ENCODE measurements around the gene SEMA5B.

DNA sequence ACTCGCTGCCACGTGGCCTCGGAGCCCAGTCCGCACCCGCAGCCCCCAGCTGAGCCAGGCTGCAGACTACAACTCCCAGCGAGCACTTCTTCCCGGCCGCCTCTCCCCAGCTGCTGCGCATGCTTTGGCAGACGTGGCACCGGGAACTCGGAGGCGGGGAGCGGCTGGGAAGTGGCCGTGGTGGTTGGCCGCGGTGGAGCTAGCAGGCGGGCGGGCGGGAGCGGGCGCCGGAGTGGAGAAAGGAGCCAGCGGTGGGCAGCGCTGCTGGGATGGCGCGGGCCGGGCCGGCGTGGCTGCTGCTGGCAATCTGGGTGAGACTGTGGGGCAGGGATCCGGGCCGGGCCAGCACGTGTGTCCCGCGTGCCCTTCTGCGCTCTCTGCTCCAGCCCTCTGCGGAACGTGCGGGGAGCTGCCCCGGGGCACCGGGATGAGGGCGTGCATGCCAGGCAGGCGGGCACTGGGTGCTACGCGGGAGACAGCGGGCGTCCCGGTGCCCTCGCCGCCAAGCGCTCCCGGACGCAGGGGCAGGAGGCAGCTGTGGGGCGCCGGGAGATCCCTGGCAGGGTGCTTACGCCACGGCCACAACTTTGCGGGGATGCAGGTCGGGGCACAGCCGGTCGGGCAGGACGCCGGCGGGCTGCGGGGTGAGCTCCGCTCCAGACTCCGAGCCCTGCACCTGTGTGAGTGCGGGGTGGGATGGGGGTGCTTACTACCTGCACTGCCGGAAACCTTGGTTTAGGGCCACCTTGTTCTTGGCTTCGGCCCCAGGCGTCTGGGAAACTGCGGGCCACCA is 39.5 kb upstream of the SEMA5B start, which contains the start of gene PDIA5:
- TF ChIP-seq, protein P1, sequence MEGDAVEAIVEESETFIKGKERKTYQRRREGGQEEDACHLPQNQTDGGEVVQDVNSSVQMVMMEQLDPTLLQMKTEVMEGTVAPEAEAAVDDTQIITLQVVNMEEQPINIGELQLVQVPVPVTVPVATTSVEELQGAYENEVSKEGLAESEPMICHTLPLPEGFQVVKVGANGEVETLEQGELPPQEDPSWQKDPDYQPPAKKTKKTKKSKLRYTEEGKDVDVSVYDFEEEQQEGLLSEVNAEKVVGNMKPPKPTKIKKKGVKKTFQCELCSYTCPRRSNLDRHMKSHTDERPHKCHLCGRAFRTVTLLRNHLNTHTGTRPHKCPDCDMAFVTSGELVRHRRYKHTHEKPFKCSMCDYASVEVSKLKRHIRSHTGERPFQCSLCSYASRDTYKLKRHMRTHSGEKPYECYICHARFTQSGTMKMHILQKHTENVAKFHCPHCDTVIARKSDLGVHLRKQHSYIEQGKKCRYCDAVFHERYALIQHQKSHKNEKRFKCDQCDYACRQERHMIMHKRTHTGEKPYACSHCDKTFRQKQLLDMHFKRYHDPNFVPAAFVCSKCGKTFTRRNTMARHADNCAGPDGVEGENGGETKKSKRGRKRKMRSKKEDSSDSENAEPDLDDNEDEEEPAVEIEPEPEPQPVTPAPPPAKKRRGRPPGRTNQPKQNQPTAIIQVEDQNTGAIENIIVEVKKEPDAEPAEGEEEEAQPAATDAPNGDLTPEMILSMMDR (conservative IDR thresholded peaks at IDR 0.05): no peak
- no peak for TF ChIP-seq EZH2 (IDR thresholded peaks at IDR 0.05; ENCODE audit: low read depth)

Measured in PC-9 (cell line).